Esophagus (tissue), 2 donors: ENCODE measurements around the gene TSC22D3. TPM values are rescaled to one million over a fixed set of nuclear protein-coding genes. Genes with fewer than 3 reads are reported as not detected.
"Not testable (repeated sequence)": the region's sequence is repeated elsewhere in the genome, so short reads cannot be mapped to it uniquely, and the experiment has no call there.

ENCODE experiments used
- H3K27ac ChIP-seq, 2 donors: one replicate each; pipeline ENCODE4 v1.5.1; 2013; ENCODE audit warnings: low read depth in 2 of 2, mild to moderate bottlenecking in 2 of 2, inconsistent platforms in 1 of 2, low read length in 1 of 2, moderate library complexity in 1 of 2
- H3K27me3 ChIP-seq, 2 donors: one replicate each; pipeline ENCODE4 v1.6.1; 2013; ENCODE audit warnings: low read length in 2 of 2, control low read depth in 1 of 2, mild to moderate bottlenecking in 1 of 2; ENCODE audit not compliant: insufficient read depth in 2 of 2, control insufficient read depth in 1 of 2
- H3K36me3 ChIP-seq, 2 donors: one replicate each; pipeline ENCODE4 v1.6.1; 2013; ENCODE audit warnings: low read length in 1 of 2; ENCODE audit not compliant: control insufficient read depth in 2 of 2, insufficient read depth in 2 of 2
- H3K4me1 ChIP-seq, 2 donors: one replicate each; pipeline ENCODE4 v1.6.1; 2013; ENCODE audit warnings: low read length in 1 of 2; ENCODE audit not compliant: control insufficient read depth in 2 of 2, insufficient read depth in 2 of 2
- H3K4me3 ChIP-seq, 2 donors: one replicate each; pipeline ENCODE4 v1.5.1; 2013; ENCODE audit warnings: low read length in 2 of 2, mild to moderate bottlenecking in 2 of 2, low read depth in 1 of 2, moderate library complexity in 1 of 2
- H3K9me3 ChIP-seq, 2 donors: one replicate each; pipeline ENCODE4 v1.6.1; 2013; ENCODE audit warnings: mild to moderate bottlenecking in 2 of 2, low read depth in 1 of 2, low read length in 1 of 2, moderate library complexity in 1 of 2; ENCODE audit not compliant: control insufficient read depth in 2 of 2, insufficient read depth in 1 of 2
- WGBS, 2 donors: extraction: QIAGEN DNeasy Blood & Tissue Kit; methylation state at CpG; one replicate each; pipeline ENCODE4 v1.1.7; 2013; 5-methylcytosine and 5-hydroxymethylcytosine counted together
- polyA plus RNA-seq, 2 donors: library from polyadenylated mRNA; stranded (reverse); fragments of 200-250 nt; gene quantifications; one replicate each; pipeline ENCODE4 v1.2.3, GENCODE V29; 2013
- donor health status: healthy with polysubstance abuse.
- donor health status: Bipolar disorder and iron deficiency.

The TSC22D3 gene
- polyA plus RNA-seq, 2 donors: 62.5 to 64.5 TPM

GRCh38 chrX:107673431-107673830 is 102.2 kb downstream of the TSC22D3 start:
- Histone ChIP-seq H3K9me3 (no peaks in the 10 kb centered on the region), H3K36me3 (no peaks in the 10 kb centered on the region), H3K27ac (peak overlapping the region; percentile 90 to 99), H3K27me3 (no peaks in the 10 kb centered on the region), H3K4me1 (peaks cover 3 to 4% of the 10 kb centered on the region in 2 donors), H3K4me3 (no peak overlapping the region)
- 54 to 69% methylated on average over 6 of the region's 6 CpGs for WGBS, 2 donors

- WGBS, 2 donors: 0 to 8% methylated on average over 9 of the region's 9 CpGs
- peaks cover 3 to 4% of the 10 kb centered on the region in 2 donors for H3K4me1 ChIP-seq
- H3K4me3 ChIP-seq: no peak overlapping the region
- H3K27ac ChIP-seq: peak overlapping the region; percentile 90 to 99
- H3K36me3 ChIP-seq: no peaks in the 10 kb centered on the region
- no peaks in the 10 kb centered on the region for H3K9me3 ChIP-seq
- H3K27me3 ChIP-seq: no peaks in the 10 kb centered on the region
Observed at GRCh38 chrX:107672955-107673378, 102.6 kb downstream of the TSC22D3 start.

GRCh38 chrX:107671256-107671655 is 104.3 kb downstream of the TSC22D3 start:
- H3K27ac ChIP-seq, H3K9me3 ChIP-seq, H3K36me3 ChIP-seq, H3K4me3 ChIP-seq, H3K27me3 ChIP-seq, H3K4me1 ChIP-seq: not testable (repeated sequence)
- WGBS, 2 donors: 89 to 97% methylated on average over 9 of the region's 9 CpGs

GRCh38 chrX:107669885-107670628 is 105.5 kb downstream of the TSC22D3 start:
- no peaks in the 10 kb centered on the region for H3K9me3 ChIP-seq
- H3K27ac ChIP-seq: no peak overlapping the region
- H3K4me3 ChIP-seq: no peak overlapping the region
- WGBS, 2 donors: 53 to 67% methylated on average over 5 of the region's 5 CpGs
- H3K36me3 ChIP-seq: no peaks in the 10 kb centered on the region
- no peaks in the 10 kb centered on the region for H3K27me3 ChIP-seq
- H3K4me1 ChIP-seq: peaks cover 2 to 3% of the 10 kb centered on the region in 2 donors

- Histone ChIP-seq H3K4me3 (no peak overlapping the region), H3K27me3 (no peaks in the 10 kb centered on the region), H3K4me1 (peaks cover 0 to 2% of the 10 kb centered on the region in 2 donors), H3K9me3 (no peaks in the 10 kb centered on the region), H3K36me3 (no peaks in the 10 kb centered on the region), H3K27ac (no peak overlapping the region)
- 70 to 82% methylated on average over 4 of the region's 4 CpGs for WGBS, 2 donors
Observed at GRCh38 chrX:107669261-107669660, 106.3 kb downstream of the TSC22D3 start.

- H3K36me3 ChIP-seq, H3K27ac ChIP-seq, H3K9me3 ChIP-seq, H3K4me3 ChIP-seq, H3K4me1 ChIP-seq, H3K27me3 ChIP-seq: not testable (repeated sequence)
- 73 to 83% methylated on average over 5 of the region's 5 CpGs for WGBS, 2 donors
Observed at GRCh38 chrX:107668710-107669109, 106.9 kb downstream of the TSC22D3 start.

GRCh38 chrX:107667426-107667825 is 108.2 kb downstream of the TSC22D3 start:
- H3K9me3 ChIP-seq: no peaks in the 10 kb centered on the region
- WGBS, 2 donors: 66 to 98% methylated on average over 1 of the region's 1 CpG
- H3K4me3 ChIP-seq: no peak overlapping the region
- peaks cover 0 to 2% of the 10 kb centered on the region in 2 donors for H3K4me1 ChIP-seq
- H3K27ac ChIP-seq: no peak overlapping the region
- H3K27me3 ChIP-seq: no peaks in the 10 kb centered on the region
- no peaks in the 10 kb centered on the region for H3K36me3 ChIP-seq

GRCh38 chrX:107666931-107667330 is 108.7 kb downstream of the TSC22D3 start:
- Histone ChIP-seq H3K4me1 (peaks cover 0 to 2% of the 10 kb centered on the region in 2 donors), H3K4me3 (no peak overlapping the region), H3K27me3 (no peaks in the 10 kb centered on the region), H3K9me3 (no peaks in the 10 kb centered on the region), H3K27ac (no peak overlapping the region), H3K36me3 (no peaks in the 10 kb centered on the region)
- WGBS, 2 donors: 95 to 100% methylated on average over 1 of the region's 1 CpG
